T-helper 2 cell (primary cell): Measurements from ENCODE around the gene DCAF8.

ENCODE experiments used
- DNase-seq, 5 experiments: peaks; one replicate each; pipeline versions ENCODE4 v3.0.0 to v3.0.0-alpha.2; 2012 to 2022

Gene DCAF8

GRCh38 chr1:160225345-160225744 is 37.0 kb downstream of the DCAF8 start:
- no peak for DNase-seq

DNA sequence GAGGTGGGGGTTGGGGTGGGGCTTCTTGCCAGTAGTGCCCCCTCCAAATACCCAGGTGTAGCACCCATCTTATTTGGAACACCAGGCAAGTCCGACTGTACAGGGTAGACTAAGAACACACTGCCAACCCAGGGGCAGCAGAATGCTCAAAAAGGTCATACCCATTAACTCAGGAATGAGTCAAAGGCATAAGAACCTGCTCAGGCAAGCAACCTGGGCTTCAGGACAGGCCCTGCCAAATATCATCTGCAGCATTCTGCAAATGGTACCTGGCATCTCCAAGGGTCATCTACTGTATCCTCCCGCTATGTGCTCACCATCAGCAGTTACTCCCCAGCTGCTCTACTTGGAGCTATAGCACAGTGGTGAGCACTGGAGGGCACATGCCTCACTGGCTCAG is 37.7 kb downstream of the DCAF8 start:
- DNase-seq: no peak

DNA sequence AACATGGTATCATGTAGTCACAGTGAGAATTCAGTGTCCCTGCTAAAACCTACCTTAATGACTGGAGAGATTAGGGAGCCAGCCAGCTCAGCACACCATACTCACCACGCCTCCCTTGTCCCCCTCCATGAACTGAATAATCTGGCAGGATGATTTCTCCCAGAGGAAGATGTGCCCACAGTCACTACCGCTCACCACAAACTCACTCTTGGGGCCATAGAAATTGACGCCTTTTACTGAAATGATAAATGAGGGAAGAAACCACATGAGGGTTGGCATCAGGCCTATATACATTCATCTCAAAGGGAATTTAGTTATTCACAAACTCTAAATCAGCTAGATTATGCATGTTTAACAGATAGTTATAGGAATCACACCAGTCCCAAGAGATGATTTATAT is 39.8 kb downstream of the DCAF8 start:
- DNase-seq: no peak

GRCh38 chr1:160221089-160221488 is 41.3 kb downstream of the DCAF8 start:
- no peak for DNase-seq

DNA sequence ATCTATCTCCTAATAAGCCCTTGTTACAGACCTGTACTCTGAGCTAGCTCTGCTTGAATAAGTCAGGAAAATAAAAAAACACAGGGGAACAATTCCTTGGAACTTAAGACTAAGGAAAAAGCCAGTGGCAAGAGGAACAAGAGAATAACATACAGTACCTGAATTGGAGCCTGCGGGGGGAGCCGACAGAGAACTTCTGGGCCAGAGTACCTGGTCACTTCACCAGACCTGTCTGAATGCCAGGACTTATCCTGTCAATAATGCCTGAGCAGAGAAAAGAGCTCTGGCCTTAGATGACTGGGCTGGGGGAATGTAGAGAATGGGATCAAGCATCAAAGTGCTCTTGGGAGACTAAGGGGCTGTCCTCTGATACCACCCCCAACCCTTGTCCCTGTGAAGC is 42.0 kb downstream of the DCAF8 start:
- DNase-seq: no peak

GRCh38 chr1:160219062-160219929 is 43.1 kb downstream of the DCAF8 start:
- no peak for DNase-seq

- no peak for DNase-seq
These were observed 44.8 kb downstream of the DCAF8 start for GRCh38 chr1:160217481-160218051.

DNA sequence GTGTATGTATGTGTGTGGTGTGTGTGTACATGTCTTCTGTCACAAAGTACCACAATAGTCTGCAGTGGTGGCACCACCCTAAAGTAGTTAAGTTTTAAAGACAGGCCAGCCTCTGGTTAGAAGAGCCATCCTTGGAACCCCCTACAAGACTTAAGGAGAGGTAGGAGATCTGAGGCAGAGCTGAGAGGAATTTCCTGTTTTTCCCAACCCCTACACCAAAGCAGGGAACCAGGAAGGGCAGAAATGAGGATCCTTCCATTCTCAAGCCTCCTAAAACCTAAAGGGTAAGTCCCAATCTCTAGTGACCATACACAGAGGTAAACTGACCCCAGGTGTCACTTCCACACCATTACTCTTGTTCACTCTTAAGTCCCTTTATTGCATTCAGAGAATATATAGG is 46.0 kb downstream of the DCAF8 start:
- DNase-seq: no peak

GRCh38 chr1:160214481-160215140 is 47.7 kb downstream of the DCAF8 start:
- DNase-seq: no peak

- DNase-seq: no peak
These were observed 51.1 kb downstream of the DCAF8 start for GRCh38 chr1:160211046-160211790.

DNA sequence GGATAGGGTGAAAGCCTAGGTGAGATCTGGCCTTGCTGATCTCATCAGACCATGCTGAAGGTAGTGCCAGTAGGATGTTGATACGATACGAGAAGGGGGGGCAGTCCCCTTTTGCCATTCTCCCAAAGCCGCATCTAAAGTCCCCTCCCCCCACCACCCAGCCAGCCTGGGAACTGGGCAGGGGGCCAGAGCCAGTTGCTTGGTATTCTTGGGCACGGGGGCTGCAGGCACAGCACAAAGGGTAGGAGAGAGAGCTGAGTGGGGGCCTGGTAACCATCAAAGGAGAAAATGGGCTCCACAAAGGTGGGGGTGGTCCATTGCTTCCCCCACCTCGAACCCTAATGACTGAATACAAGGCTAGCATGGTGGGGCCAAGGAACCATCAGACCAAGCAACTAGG is 51.8 kb downstream of the DCAF8 start:
- no peak for DNase-seq

DNA sequence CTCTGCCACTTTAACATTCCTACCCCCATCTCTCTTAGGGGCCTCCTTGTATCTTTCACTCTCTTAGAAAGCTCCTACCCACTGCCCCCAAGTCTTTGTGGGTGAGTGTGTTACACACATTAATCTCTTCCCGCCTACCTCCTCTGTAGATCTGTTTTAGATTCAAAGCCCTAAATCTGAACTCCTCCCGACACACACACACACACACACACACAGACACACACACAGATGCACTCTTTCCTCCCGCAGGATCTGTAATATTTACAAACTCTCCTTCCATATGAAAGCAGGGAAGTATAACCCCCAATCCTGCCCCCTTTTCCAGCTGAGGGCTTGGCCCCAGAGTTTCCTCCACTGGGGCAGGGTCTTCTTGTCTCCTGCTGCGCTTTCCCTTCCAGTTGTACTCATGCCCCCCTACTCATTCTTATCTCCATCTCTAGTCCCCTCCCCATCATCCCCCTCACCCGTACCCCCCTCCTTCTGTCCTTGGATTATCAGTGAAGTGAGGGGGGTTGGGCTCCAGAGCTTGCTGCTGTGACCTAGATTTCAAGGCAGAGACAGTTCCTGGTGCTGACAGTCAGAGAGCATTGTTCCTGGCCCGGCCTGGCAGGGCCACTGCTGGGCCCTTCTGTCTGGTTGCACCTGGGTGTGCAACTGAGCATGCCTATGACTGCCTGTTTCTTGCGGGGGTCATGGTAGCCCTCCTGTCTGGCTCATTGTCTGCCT is 52.9 kb downstream of the DCAF8 start:
- DNase-seq: no peak

GRCh38 chr1:160208557-160209320 is 53.6 kb downstream of the DCAF8 start:
- DNase-seq: no peak

- no peak for DNase-seq
These were observed 54.4 kb downstream of the DCAF8 start for GRCh38 chr1:160207771-160208556.

DNA sequence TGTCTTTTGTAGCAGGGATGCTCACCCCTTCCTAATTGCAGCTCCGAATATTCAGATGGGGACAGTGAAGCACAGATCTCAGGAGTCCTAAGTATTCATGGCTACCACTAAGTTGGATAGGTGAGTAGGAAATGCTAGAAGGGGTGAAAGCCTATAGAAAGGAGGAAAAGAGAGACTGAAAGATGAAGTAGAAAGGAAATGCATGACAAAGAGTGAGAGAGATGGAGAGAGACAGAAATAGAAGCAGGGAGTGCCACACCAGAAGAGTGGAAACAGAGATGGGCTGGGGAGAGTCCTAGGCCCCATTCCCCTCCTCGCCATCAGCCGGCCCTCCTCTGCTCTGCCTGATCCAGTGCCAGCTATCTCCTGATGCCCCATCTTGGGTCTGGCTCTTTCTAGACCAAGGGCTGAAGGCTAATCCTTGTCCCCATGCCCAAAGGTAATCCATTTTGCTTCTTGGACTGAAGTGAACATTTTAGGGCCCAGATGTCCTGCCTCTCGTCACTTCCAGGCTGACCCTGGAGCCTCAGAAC is 55.2 kb downstream of the DCAF8 start:
- DNase-seq: no peak

GRCh38 chr1:160206421-160207117 is 55.8 kb downstream of the DCAF8 start:
- DNase-seq: no peak

- peak in 4 of 5 experiments; percentile 27 to 76 (median 38) for DNase-seq
These were observed 56.3 kb downstream of the DCAF8 start for GRCh38 chr1:160206036-160206389.

DNA sequence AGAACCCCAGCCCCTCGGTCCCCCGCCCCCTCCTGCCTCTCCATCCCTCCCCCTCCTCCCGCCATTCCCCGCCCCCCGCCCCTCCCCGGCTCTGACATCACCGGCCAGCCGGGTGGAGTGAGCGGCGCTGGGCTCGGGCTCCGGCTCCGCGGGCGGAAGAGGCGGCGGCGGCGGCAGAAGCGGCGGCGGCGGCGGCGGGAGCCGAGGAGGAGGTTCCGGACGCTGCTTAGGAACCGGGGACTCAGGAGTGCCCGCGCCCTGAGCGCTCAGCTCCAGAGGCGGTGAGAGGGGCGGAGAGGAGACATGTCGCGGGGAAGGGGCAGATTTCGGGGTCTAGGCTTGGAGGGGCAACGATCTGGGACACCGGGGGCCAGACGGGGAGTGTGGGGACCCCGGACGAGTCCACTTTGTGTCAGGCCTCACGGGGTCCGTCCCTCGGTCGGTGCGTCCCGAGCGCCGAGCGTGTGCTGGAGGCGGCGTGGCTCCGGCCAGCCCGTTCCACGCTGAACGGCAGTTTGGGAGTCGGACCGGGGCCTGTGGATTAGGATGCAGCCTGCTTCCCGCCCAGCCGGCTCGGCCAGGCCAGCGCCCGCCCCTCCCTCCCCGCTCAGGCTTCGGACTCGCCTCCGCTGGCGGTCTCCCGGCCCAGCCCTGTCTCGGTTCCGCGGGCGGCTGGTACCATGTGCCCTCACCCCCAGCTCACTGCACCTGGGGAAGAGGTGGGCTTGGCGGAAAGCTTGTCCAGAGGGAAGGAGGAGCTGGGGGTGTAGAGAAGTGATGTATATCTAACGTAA is 56.9 kb downstream of the DCAF8 start, which contains the start of gene PEA15:
Gene PEA15 (plus strand): TSS at position 143 of the 794 bp plus-strand sequence. CDS start 6,161 bp downstream, outside the sequence.
- peak; percentile 42 to 82 (median 54) for DNase-seq
